OCI-LY1 (cell line): ENCODE data around the gene PIGR.

Experiments
- H2AFZ ChIP-seq: fragments of 200-600 bp; sonication (generic), shearing (Covaris generic); 2 replicates; pipeline ENCODE4 v1.6.0; 2014; ENCODE audit warnings: antibody characterized with exemption, mild to moderate bottlenecking, low read length
- H3F3A ChIP-seq: fragments of 200-600 bp; sonication (generic), shearing (Covaris generic); 2 replicates; pipeline ENCODE4 v1.6.0; 2014; ENCODE audit warnings: mild to moderate bottlenecking, antibody characterized with exemption, low read length, moderate library complexity; ENCODE audit not compliant: insufficient read depth
- H3K27ac ChIP-seq: fragments of 200-600 bp; sonication (generic); 2 replicates; pipeline ENCODE4 v1.5.1; 2014; ENCODE audit warnings: low read length, mixed run types, mild to moderate bottlenecking, low read depth; ENCODE audit not compliant: poor library complexity, severe bottlenecking
- H3K27me3 ChIP-seq: fragments of 200-600 bp; sonication (generic); 2 replicates; pipeline ENCODE4 v1.6.0; 2014; ENCODE audit warnings: antibody characterized with exemption, mild to moderate bottlenecking, low read length, moderate library complexity; ENCODE audit not compliant: insufficient read depth
- H3K36me3 ChIP-seq: fragments of 200-600 bp; sonication (generic); 2 replicates; pipeline ENCODE4 v1.6.1; 2014; ENCODE audit warnings: mild to moderate bottlenecking, antibody characterized with exemption, low read length, moderate library complexity, mixed read lengths; ENCODE audit not compliant: insufficient read depth
- H3K4me1 ChIP-seq: fragments of 200-600 bp; sonication (generic); 2 replicates; pipeline ENCODE4 v1.5.1; 2014; ENCODE audit warnings: mild to moderate bottlenecking, low read length, moderate library complexity; ENCODE audit not compliant: insufficient read depth, severe bottlenecking
- H3K4me2 ChIP-seq: fragments of 200-600 bp; sonication (generic), shearing (Covaris generic); 2 replicates; pipeline ENCODE4 v1.6.1; 2014; ENCODE audit warnings: low read length
- H3K4me3 ChIP-seq: fragments of 200-600 bp; sonication (generic); 2 replicates; pipeline ENCODE4 v1.5.1; 2014; ENCODE audit warnings: low read length, low read depth, mild to moderate bottlenecking, mixed read lengths; ENCODE audit not compliant: poor library complexity, severe bottlenecking
- H3K79me2 ChIP-seq: fragments of 200-600 bp; shearing (Covaris generic); 2 replicates; pipeline ENCODE4 v1.6.1; 2016; ENCODE audit warnings: mixed run types, low read length, mixed read lengths; ENCODE audit not compliant: insufficient read depth
- H3K9ac ChIP-seq: fragments of 200-600 bp; sonication (generic), shearing (Covaris generic); 2 replicates; pipeline ENCODE4 v1.6.1; 2014; ENCODE audit warnings: mild to moderate bottlenecking, low read length, mixed read lengths
- H3K9me2 ChIP-seq: fragments of 200-600 bp; sonication (generic), shearing (Covaris generic); 2 replicates; pipeline ENCODE4 v1.6.1; 2014; ENCODE audit warnings: low read depth, mild to moderate bottlenecking, low read length, mixed read lengths
- H3K9me3 ChIP-seq: fragments of 200-600 bp; shearing (Covaris generic); 2 replicates; pipeline ENCODE4 v1.6.1; 2014; ENCODE audit warnings: low read length, mixed read lengths
- H4K20me1 ChIP-seq: fragments of 200-600 bp; sonication (generic), shearing (Covaris generic); 2 replicates; pipeline ENCODE4 v1.6.0; 2016; ENCODE audit warnings: mild to moderate bottlenecking, low read length; ENCODE audit not compliant: insufficient read depth
- EZH2 ChIP-seq: fragments of 200-600 bp; sonication (generic), shearing (Covaris generic); IDR thresholded peaks from 2 replicates; pipeline ENCODE4 v1.8.0; 2017; ENCODE audit warnings: borderline replicate concordance, mixed run types, mild to moderate bottlenecking, antibody characterized with exemption, low read length, moderate library complexity, mixed read lengths
- TF ChIP-seq, protein P1 (sequence below): fragments of 200-600 bp; sonication (generic), shearing (Covaris generic); IDR thresholded peaks from 2 replicates; pipeline ENCODE4 v1.5.1; 2017; ENCODE audit warnings: mild to moderate bottlenecking, antibody characterized with exemption, low read length, moderate library complexity, mixed read lengths

PIGR gene

GRCh38 chr1:206971029-206971655, 24.9 kb upstream of the PIGR start:
- Histone ChIP-seq H3K4me3 (no peak overlapping the region), H3K27me3 (no peaks in the 10 kb centered on the region), H3K79me2 (no peaks in the 10 kb centered on the region), H3K27ac (no peak overlapping the region), H3K9ac (no peak overlapping the region), H3F3A (no peaks in the 10 kb centered on the region), H3K36me3 (no peaks in the 10 kb centered on the region), H4K20me1 (no peaks in the 10 kb centered on the region), H3K9me3 (no peaks in the 10 kb centered on the region), H3K4me1 (no peaks in the 10 kb centered on the region), H3K4me2 (no peak overlapping the region), H2AFZ (no peak overlapping the region), H3K9me2 (no peaks in the 10 kb centered on the region)
- TF ChIP-seq, protein P1, sequence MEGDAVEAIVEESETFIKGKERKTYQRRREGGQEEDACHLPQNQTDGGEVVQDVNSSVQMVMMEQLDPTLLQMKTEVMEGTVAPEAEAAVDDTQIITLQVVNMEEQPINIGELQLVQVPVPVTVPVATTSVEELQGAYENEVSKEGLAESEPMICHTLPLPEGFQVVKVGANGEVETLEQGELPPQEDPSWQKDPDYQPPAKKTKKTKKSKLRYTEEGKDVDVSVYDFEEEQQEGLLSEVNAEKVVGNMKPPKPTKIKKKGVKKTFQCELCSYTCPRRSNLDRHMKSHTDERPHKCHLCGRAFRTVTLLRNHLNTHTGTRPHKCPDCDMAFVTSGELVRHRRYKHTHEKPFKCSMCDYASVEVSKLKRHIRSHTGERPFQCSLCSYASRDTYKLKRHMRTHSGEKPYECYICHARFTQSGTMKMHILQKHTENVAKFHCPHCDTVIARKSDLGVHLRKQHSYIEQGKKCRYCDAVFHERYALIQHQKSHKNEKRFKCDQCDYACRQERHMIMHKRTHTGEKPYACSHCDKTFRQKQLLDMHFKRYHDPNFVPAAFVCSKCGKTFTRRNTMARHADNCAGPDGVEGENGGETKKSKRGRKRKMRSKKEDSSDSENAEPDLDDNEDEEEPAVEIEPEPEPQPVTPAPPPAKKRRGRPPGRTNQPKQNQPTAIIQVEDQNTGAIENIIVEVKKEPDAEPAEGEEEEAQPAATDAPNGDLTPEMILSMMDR = no peak
- no peak for TF ChIP-seq EZH2

DNA sequence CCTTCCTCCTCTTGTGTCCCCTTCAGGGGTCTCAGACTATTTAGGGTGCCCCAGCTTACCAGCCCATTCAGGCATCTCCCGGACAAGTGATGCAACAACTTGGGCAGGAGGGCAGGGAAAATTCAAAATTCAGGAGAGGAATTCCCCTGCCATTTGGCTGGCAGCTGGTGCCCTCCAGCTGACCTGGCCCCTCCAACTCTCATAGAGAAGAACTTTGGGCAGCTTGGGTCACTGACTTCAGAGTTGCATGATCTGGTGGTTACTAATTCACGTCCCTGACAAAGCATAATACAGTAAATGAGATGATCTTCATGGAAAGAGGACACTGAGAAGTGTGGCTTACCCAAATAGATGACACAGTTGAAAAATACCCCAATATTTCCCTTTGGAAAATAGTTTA, 24.2 kb upstream of the PIGR start, which contains the start of gene FCAMR:
TSS of gene FCAMR (minus strand) at position 15 of the 400 bp plus-strand sequence. CDS start 335 bp downstream, outside the sequence.
- Histone ChIP-seq H3K9ac (no peak within 1 kb of the TSS), H3K4me1 (no peaks in the 10 kb centered on the region), H3K9me2 (no peaks in the 10 kb centered on the region), H3K27ac (no peak within 1 kb of the TSS), H3K79me2 (no peaks in the 10 kb centered on the region), H2AFZ (no peak within 1 kb of the TSS), H3K4me3 (no peak within 1 kb of the TSS), H3F3A (no peaks in the 10 kb centered on the region), H3K36me3 (no peaks in the 10 kb centered on the region), H3K9me3 (no peaks in the 10 kb centered on the region), H4K20me1 (no peaks in the 10 kb centered on the region), H3K4me2 (no peak within 1 kb of the TSS), H3K27me3 (no peaks in the 10 kb centered on the region; the same call in 1 of the 2 replicates)
- TF ChIP-seq, protein P1 = no peak
- no peak for TF ChIP-seq EZH2

DNA sequence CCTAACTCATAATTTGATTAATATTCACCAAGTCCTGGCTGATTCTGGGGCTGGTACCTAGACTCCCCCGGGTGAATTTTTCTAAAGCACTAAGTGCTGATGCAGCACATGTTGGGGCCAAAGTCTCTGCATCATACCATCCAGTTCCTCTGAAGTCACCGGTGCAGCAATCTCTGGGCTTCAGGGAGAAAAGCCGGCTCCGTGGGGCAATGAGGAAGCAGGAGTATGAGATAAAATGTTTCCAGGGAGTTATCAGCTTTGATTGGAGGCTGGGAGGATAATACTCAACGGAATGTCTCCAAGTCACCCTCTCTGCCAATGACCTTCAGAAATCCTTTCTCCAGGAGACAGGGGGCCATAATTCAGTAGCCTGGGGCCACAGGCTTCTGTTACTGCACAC, 22.8 kb upstream of the PIGR start:
- Histone ChIP-seq H3K9me3 (no peaks in the 10 kb centered on the region), H4K20me1 (no peaks in the 10 kb centered on the region), H3K4me3 (no peak overlapping the region), H3F3A (no peaks in the 10 kb centered on the region), H3K9ac (no peak overlapping the region), H3K9me2 (no peaks in the 10 kb centered on the region), H3K4me1 (no peaks in the 10 kb centered on the region), H2AFZ (no peak overlapping the region), H3K4me2 (no peak overlapping the region), H3K79me2 (no peaks in the 10 kb centered on the region), H3K36me3 (no peaks in the 10 kb centered on the region), H3K27me3 (peaks cover 5% of the 10 kb centered on the region; the same call in 1 of the 2 replicates), H3K27ac (no peak overlapping the region)
- TF ChIP-seq EZH2 = no peak
- TF ChIP-seq, protein P1 = no peak
